GM18861 (cell line): Measurements from ENCODE around the gene SLC36A3.
A peak's percentile ranks its signal among the peaks of the same experiment; 100 is the strongest.
"Not testable (repeated sequence)": the region's sequence is repeated elsewhere in the genome, so short reads cannot be mapped to it uniquely, and the experiment has no call there.

ENCODE experiments used
- ATAC-seq: cut with Tn5 transposase; IDR thresholded peaks from one replicate; pipeline ENCODE4 v1.9.1; 2021; ENCODE audit not compliant: unreplicated experiment

The SLC36A3 gene

GRCh38 chr5:151309266-151309665 lies 5.7 kb upstream of the SLC36A3 start:
- ATAC-seq: not testable (repeated sequence)

GRCh38 chr5:151298063-151298855 lies 5.3 kb downstream of the SLC36A3 start:
- ATAC-seq: no peak

- ATAC-seq: no peak
Observed at GRCh38 chr5:151296974-151297373, 6.6 kb downstream of the SLC36A3 start.

- no peak for ATAC-seq
Observed at GRCh38 chr5:151296478-151296830, 7.1 kb downstream of the SLC36A3 start.

- no peak for ATAC-seq
Observed at GRCh38 chr5:151295791-151296477, 7.6 kb downstream of the SLC36A3 start.

DNA sequence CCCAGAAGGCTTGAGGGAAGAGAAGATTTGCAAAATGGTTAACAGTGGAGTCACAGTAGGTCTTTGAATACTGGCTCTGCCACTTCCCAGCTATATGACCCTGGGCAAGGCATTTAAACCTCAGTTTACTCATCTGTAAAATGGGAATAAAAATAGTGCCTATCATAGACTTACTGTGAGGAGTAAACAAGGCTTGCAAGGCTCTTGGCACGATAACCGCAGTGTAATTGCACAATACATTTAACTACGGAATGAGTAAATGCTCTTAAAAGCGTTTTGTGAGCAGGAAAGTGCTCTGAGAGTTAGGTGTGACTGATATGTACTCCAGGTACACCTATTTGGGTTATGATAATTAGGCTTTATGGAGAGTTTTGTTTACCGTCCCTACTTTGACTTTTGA lies 8.4 kb downstream of the SLC36A3 start:
- no peak for ATAC-seq

- no peak for ATAC-seq
Observed at GRCh38 chr5:151293624-151294023, 9.9 kb downstream of the SLC36A3 start.

GRCh38 chr5:151288180-151288579 lies 15.4 kb downstream of the SLC36A3 start:
- peak; percentile 66 for ATAC-seq

- no peak for ATAC-seq
Observed at GRCh38 chr5:151286246-151286645, 17.3 kb downstream of the SLC36A3 start.

- ATAC-seq: no peak
Observed at GRCh38 chr5:151285683-151286082, 17.9 kb downstream of the SLC36A3 start.

DNA sequence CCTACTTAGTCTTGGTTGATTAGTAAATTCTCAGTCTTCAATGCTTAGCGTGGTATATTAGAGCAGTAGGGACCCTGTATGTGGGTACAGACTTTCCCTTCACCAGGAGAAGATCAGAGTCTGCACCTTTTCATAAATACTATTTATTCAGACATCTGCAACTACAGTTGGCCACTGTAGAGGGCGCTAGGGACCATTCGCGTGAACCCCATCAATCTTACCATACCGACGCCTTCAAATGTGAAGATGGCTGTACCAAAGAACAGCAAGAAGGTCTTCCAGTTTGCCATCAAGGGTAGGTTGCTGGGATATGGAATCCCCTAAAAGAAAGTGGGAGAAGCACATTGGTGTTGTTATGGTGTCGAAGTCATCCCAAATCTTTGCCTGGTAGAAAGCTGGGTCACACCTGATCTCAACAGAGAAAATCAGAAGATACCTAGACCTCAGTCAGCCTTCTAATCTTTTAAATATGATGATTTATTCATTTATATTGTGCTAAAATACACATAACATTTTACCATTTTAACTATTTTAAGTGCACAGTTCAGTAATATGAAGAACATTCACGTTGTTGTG lies 19.1 kb downstream of the SLC36A3 start:
- no peak for ATAC-seq

DNA sequence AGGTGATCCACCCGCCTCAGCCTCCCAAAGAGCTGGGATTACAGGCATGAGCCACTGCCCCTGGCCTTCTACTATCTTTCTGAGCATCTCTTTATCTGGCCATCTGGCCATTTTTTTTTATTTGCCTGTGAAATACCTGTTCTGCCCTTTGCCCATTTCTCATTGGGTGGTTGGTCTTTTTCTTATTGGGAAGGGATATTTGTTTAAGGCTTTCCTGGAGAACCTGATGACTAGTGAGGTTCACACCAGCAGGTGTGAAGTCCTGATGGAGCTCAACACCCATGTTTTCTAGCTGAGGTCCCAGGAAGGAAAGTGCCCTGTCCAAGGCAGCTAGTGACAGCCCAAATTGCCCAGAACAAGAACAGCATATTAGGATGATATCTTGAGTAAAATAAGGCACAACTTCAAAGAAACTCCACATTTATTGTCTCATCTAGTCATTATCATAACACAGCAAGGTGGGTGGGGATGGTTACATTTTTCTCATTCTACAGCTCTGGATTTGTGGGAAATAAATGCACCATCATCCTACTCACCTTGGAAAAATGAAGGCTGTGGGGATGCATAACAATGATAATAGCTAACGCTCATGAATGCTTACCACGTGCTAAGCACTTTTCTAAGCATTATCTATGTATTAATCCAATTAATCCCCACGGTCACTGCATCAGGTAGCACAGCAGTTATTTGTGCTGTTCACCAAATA lies 20.3 kb downstream of the SLC36A3 start:
- no peak for ATAC-seq

GRCh38 chr5:151281001-151281639 lies 22.4 kb downstream of the SLC36A3 start:
- no peak for ATAC-seq

DNA sequence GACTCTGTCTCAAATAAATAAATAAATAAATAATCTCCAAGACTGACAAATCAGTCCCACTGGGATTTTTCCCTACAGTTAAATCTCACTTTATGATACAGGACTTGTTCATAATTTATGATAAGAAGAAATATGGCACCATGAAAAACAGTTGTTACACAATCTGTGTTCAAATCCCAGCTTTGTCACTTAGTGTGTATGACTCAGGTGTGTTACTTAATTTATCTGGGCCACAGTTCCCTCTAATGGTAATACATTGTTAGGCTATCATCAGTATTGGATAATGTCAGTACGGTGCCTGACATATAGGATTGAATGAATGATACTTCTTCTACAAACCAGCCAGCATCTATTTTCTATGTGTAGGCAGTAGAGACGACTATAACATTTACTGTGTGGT lies 23.1 kb downstream of the SLC36A3 start:
- ATAC-seq: no peak

DNA sequence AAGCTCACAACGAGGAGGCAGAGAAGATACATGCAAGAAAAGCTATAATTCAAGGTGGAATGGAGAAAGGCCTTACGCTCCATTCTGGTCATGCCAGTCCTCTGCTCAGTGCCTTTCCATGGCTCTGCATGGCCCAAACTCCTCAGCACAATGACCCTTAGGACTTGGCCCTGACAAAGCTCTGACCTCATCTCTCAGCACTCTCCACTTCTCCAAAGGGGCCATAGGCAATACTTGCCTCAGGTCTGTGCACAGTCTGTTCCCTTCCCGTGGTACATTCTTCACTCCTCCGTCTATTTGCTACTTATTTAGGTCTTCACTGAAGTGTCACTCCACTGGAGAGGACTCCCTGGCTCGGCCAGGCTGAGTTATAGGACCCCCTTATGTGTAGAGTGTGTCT lies 24.7 kb downstream of the SLC36A3 start:
- ATAC-seq: no peak

DNA sequence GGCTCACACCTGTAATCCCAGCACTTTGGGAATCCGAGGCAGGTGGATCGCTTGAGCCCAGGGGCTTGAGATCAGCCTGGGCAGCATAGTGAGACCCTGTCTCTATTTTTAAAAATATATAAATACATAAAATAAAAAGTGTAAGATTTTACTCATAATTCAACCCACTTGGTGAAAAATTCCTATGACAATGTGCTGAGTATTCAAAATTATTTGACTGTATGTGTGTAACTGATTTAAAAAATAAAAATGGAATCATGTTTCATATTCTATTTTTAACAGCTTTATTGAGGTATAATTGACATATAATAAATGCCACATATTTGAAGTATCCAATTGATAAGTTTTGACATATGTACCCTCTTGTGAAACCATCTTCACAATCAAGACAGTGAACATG lies 27.8 kb downstream of the SLC36A3 start:
- no peak for ATAC-seq

GRCh38 chr5:151274666-151275065 lies 28.9 kb downstream of the SLC36A3 start:
- ATAC-seq: no peak

DNA sequence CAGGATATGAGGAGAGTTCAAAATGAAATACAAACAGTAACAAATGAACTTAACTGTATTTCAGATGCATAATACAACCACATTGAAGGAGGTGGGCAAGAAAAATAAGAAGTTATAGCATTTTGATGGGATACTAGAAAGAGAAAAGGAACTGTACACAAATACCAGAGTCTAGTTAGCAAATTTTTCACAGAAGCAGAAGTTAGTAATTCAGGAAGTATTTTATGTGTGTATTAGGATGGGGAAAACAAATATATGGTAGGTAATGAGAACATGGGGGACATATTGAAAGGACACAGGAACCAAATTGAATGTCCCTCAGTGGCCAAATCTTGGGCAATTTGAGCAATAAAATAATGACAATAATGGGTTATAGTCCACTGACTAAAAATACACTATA lies 32.2 kb downstream of the SLC36A3 start:
- no peak for ATAC-seq

- peak; percentile 89 for ATAC-seq
Observed at GRCh38 chr5:151270599-151270998, 33.0 kb downstream of the SLC36A3 start.

GRCh38 chr5:151267491-151268260 lies 35.9 kb downstream of the SLC36A3 start:
- ATAC-seq: no peak
